Liver (tissue), 9 donors: ENCODE data around the gene EIF4ENIF1. TPM values are rescaled to one million over a fixed set of nuclear protein-coding genes. Genes with fewer than 3 reads are reported as not detected.

ENCODE experiments used
- DNase-seq: peaks from one replicate; pipeline ENCODE4 v3.0.0-alpha.2; 2017; ENCODE audit warnings: low spot score
- H3K27ac ChIP-seq, 2 donors: one replicate each; pipeline ENCODE4 v1.7.0; 2013; ENCODE audit warnings: inconsistent platforms in 2 of 2, low read length in 2 of 2, control low read depth in 1 of 2, low read depth in 1 of 2, mild to moderate bottlenecking in 1 of 2
- H3K27me3 ChIP-seq, 4 donors: one replicate each; pipeline versions ENCODE4 v1.6.1 to v1.7.0; 2013; ENCODE audit warnings: low read length in 3 of 4, inconsistent platforms in 1 of 4, mild to moderate bottlenecking in 1 of 4, moderate library complexity in 1 of 4; ENCODE audit not compliant: control insufficient read depth in 4 of 4, insufficient read depth in 4 of 4
- H3K36me3 ChIP-seq, 4 donors: one replicate each; pipeline versions ENCODE4 v1.6.1 to v1.7.0; 2013; ENCODE audit warnings: low read length in 3 of 4, mild to moderate bottlenecking in 3 of 4, low read depth in 1 of 4, moderate library complexity in 1 of 4; ENCODE audit not compliant: control insufficient read depth in 4 of 4, insufficient read depth in 3 of 4
- H3K4me1 ChIP-seq, 4 donors: one replicate each; pipeline versions ENCODE4 v1.6.1 to v1.7.0; 2013; ENCODE audit warnings: low read length in 3 of 4, mild to moderate bottlenecking in 3 of 4, moderate library complexity in 1 of 4; ENCODE audit not compliant: control insufficient read depth in 4 of 4, insufficient read depth in 4 of 4
- H3K4me3 ChIP-seq, 3 donors: one replicate each; pipeline versions ENCODE4 v1.6.1 to v1.7.0; 2013; ENCODE audit warnings: low read length in 3 of 3, control low read depth in 1 of 3, low read depth in 1 of 3, mild to moderate bottlenecking in 1 of 3
- H3K9ac ChIP-seq, 2 donors: one replicate each; pipeline ENCODE4 v1.7.0; 2013; ENCODE audit warnings: low read length in 2 of 2, mild to moderate bottlenecking in 2 of 2, moderate library complexity in 2 of 2, control low read depth in 1 of 2, low read depth in 1 of 2
- H3K9me3 ChIP-seq, 4 donors: one replicate each; pipeline versions ENCODE4 v1.6.1 to v1.7.0; 2013; ENCODE audit warnings: low read length in 3 of 4; ENCODE audit not compliant: control insufficient read depth in 4 of 4
- ATF3 ChIP-seq: IDR thresholded peaks from 2 replicates; pipeline ENCODE4 v1.6.1; 2016; ENCODE audit warnings: antibody characterized with exemption
- EGR1 ChIP-seq, 2 donors: IDR thresholded peaks; 2 replicates each; pipeline ENCODE4 v1.6.1; 2016 to 2018; ENCODE audit warnings: antibody characterized with exemption in 2 of 2, low read depth in 2 of 2
- FOXA1 ChIP-seq: IDR thresholded peaks from 2 replicates; pipeline ENCODE4 v1.6.1; 2016; ENCODE audit warnings: antibody characterized with exemption
- FOXA2 ChIP-seq: IDR thresholded peaks from 2 replicates; pipeline ENCODE4 v1.6.1; 2016; ENCODE audit warnings: antibody characterized with exemption
- GABPA ChIP-seq, 2 donors: IDR thresholded peaks in 1 of 2; conservative IDR thresholded peaks in 1 of 2; 2 replicates each; pipeline ENCODE4 v1.6.1; 2016; ENCODE audit warnings: antibody characterized with exemption in 2 of 2, mild to moderate bottlenecking in 1 of 2, moderate library complexity in 1 of 2
- HNF4A ChIP-seq, 2 donors: conservative IDR thresholded peaks; 2 replicates each; pipeline ENCODE4 v1.6.1; 2016; ENCODE audit warnings: antibody characterized with exemption in 2 of 2, mild to moderate bottlenecking in 2 of 2
- HNF4G ChIP-seq: IDR thresholded peaks from 2 replicates; pipeline ENCODE4 v1.6.1; 2016; ENCODE audit warnings: antibody characterized with exemption
- JUND ChIP-seq, 2 donors: IDR thresholded peaks; 2 replicates each; pipeline ENCODE4 v1.6.1; 2016; ENCODE audit warnings: antibody characterized with exemption in 2 of 2
- NR2F2 ChIP-seq: IDR thresholded peaks from 2 replicates; pipeline ENCODE4 v1.6.1; 2016; ENCODE audit warnings: antibody characterized with exemption
- RAD21 ChIP-seq, 2 donors: IDR thresholded peaks; 2 replicates each; pipeline ENCODE4 v1.6.1; 2016; ENCODE audit warnings: antibody characterized with exemption in 2 of 2, mild to moderate bottlenecking in 2 of 2
- REST ChIP-seq: IDR thresholded peaks from 2 replicates; pipeline ENCODE4 v1.6.1; 2016; ENCODE audit warnings: antibody characterized with exemption, mild to moderate bottlenecking
- RXRA ChIP-seq, 2 donors: IDR thresholded peaks; 2 replicates each; pipeline ENCODE4 v1.6.1; 2017 to 2018; ENCODE audit warnings: antibody characterized with exemption in 2 of 2, mild to moderate bottlenecking in 1 of 2
- SP1 ChIP-seq: IDR thresholded peaks from 2 replicates; pipeline ENCODE4 v1.6.1; 2018; ENCODE audit warnings: antibody characterized with exemption, mild to moderate bottlenecking
- TAF1 ChIP-seq: conservative IDR thresholded peaks from 2 replicates; pipeline ENCODE4 v1.6.1; 2016; ENCODE audit warnings: antibody characterized with exemption, mild to moderate bottlenecking
- YY1 ChIP-seq: IDR thresholded peaks from 2 replicates; pipeline ENCODE4 v1.6.1; 2016; ENCODE audit warnings: antibody characterized with exemption, mild to moderate bottlenecking
- WGBS: extraction: QIAGEN DNeasy Blood & Tissue Kit; methylation state at CpG from one replicate; pipeline ENCODE4 v1.1.7; 2013; 5-methylcytosine and 5-hydroxymethylcytosine counted together
- polyA plus RNA-seq, 2 donors: library from polyadenylated mRNA; stranded (reverse) in 1 of 2; unstranded in 1 of 2; fragments of 200-250 nt in 1 of 2; fragments of >200 nt in 1 of 2; fragmentation: Nextera tagmentation in 1 of 2; extraction: Ambion mirVana in 1 of 2; gene quantifications; one replicate each; pipeline versions ENCODE4 v1.2.1 to v1.2.3, GENCODE V29; 2013 to 2015
- total RNA-seq, 2 donors: library from RNA; depleted of rRNA; stranded (reverse); fragments of >200 nt; gene quantifications; one replicate each; pipeline ENCODE4 v1.2.3, GENCODE V29; 2014
- TF ChIP-seq, protein P1 (sequence below): fragments of 150-350 bp; IDR thresholded peaks from 2 replicates; pipeline ENCODE4 v1.5.1; 2017; ENCODE audit warnings: improper control_type of control experiment, low read depth, low read length; ENCODE audit not compliant: missing input control
- TF ChIP-seq, protein P2 (sequence below): IDR thresholded peaks from 2 replicates; pipeline ENCODE4 v1.6.1; 2016; ENCODE audit warnings: antibody characterized with exemption
- TF ChIP-seq, protein P3 (sequence below): IDR thresholded peaks from 2 replicates; pipeline ENCODE4 v1.6.1; 2016; ENCODE audit warnings: antibody characterized with exemption
- donor health status: healthy.
- donor health status: healthy.
- donor health status: healthy.
- donor health status: healthy.
- donor health status: healthy.

EIF4ENIF1 gene
- total and polyA plus RNA-seq, 4 donors = 4.6 to 7.1 (median 6.0) TPM

DNA sequence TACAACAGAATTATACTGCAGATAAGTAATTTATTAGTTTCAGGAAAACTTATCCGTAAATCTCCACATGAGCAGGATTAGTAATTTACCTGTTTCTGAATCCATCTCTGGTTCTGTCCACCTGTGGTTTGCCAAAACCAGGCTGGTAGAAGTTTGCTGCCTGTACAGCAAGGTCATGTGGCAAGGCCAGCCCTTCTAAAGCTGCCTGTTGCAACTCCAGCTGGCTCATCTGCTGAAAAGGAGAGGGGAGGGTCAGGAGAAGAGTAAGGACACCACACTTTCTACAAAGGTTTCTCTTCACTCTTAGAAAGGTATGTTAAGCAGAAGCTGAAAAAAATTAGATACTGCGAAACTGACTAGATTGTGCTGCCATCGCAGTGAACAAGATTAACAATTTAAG, 42.3 kb downstream of the EIF4ENIF1 start:
- Histone ChIP-seq H3K4me3 (no peak overlapping the region), H3K9ac (no peak overlapping the region), H3K27me3 (no peaks in the 10 kb centered on the region), H3K27ac (no peak overlapping the region), H3K4me1 (peaks cover 0 to 7% (median 5%) of the 10 kb centered on the region in 4 donors), H3K36me3 (peaks cover 3 to 27% (median 14%) of the 10 kb centered on the region in 4 donors), H3K9me3 (no peaks in the 10 kb centered on the region)
- whole genome bisulfite sequencing = 96% methylated on average over 3 of the region's 3 CpGs
- no peak for DNase-seq
- TF ChIP-seq FOXA1 (no peak), NR2F2 (no peak), GABPA (IDR thresholded peaks at IDR 0.05 in 1 of 2, conservative IDR thresholded peaks at IDR 0.05 in 1 of 2) (no peak), RXRA (IDR thresholded peaks at IDR 0.05) (no peak), JUND (IDR thresholded peaks at IDR 0.05) (no peak), ATF3 (no peak), TAF1 (no peak), RAD21 (IDR thresholded peaks at IDR 0.05) (no peak), EGR1 (IDR thresholded peaks at IDR 0.05; ENCODE audit: low read depth in 2 of 2) (no peak), HNF4G (no peak), SP1 (no peak), FOXA2 (no peak), HNF4A (conservative IDR thresholded peaks at IDR 0.05) (no peak)
- TF ChIP-seq, protein P1, sequence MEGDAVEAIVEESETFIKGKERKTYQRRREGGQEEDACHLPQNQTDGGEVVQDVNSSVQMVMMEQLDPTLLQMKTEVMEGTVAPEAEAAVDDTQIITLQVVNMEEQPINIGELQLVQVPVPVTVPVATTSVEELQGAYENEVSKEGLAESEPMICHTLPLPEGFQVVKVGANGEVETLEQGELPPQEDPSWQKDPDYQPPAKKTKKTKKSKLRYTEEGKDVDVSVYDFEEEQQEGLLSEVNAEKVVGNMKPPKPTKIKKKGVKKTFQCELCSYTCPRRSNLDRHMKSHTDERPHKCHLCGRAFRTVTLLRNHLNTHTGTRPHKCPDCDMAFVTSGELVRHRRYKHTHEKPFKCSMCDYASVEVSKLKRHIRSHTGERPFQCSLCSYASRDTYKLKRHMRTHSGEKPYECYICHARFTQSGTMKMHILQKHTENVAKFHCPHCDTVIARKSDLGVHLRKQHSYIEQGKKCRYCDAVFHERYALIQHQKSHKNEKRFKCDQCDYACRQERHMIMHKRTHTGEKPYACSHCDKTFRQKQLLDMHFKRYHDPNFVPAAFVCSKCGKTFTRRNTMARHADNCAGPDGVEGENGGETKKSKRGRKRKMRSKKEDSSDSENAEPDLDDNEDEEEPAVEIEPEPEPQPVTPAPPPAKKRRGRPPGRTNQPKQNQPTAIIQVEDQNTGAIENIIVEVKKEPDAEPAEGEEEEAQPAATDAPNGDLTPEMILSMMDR = no peak
- TF ChIP-seq, protein P2, sequence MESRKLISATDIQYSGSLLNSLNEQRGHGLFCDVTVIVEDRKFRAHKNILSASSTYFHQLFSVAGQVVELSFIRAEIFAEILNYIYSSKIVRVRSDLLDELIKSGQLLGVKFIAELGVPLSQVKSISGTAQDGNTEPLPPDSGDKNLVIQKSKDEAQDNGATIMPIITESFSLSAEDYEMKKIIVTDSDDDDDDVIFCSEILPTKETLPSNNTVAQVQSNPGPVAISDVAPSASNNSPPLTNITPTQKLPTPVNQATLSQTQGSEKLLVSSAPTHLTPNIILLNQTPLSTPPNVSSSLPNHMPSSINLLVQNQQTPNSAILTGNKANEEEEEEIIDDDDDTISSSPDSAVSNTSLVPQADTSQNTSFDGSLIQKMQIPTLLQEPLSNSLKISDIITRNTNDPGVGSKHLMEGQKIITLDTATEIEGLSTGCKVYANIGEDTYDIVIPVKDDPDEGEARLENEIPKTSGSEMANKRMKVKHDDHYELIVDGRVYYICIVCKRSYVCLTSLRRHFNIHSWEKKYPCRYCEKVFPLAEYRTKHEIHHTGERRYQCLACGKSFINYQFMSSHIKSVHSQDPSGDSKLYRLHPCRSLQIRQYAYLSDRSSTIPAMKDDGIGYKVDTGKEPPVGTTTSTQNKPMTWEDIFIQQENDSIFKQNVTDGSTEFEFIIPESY = no peak

GRCh38 chr22:31446767-31447166, 42.9 kb downstream of the EIF4ENIF1 start:
- no peak for DNase-seq
- H3K9me3 ChIP-seq = no peaks in the 10 kb centered on the region
- peaks cover 3 to 33% (median 20%) of the 10 kb centered on the region in 4 donors for H3K36me3 ChIP-seq
- H3K4me3 ChIP-seq = no peak overlapping the region
- no peak overlapping the region for H3K27ac ChIP-seq
- no peak for TF ChIP-seq GABPA (IDR thresholded peaks at IDR 0.05 in 1 of 2, conservative IDR thresholded peaks at IDR 0.05 in 1 of 2)
- no peak for TF ChIP-seq SP1
- no peak for TF ChIP-seq TAF1
- no peak for TF ChIP-seq EGR1 (IDR thresholded peaks at IDR 0.05; ENCODE audit: low read depth in 2 of 2)
- TF ChIP-seq, protein P3, sequence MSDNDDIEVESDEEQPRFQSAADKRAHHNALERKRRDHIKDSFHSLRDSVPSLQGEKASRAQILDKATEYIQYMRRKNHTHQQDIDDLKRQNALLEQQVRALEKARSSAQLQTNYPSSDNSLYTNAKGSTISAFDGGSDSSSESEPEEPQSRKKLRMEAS = no peak
- TF ChIP-seq, protein P2 = no peak
- TF ChIP-seq NR2F2 = no peak
- TF ChIP-seq, protein P1 = no peak
- TF ChIP-seq FOXA1 = no peak
- TF ChIP-seq JUND (IDR thresholded peaks at IDR 0.05) = no peak
- TF ChIP-seq HNF4G = no peak
- no peak for TF ChIP-seq RXRA (IDR thresholded peaks at IDR 0.05)
- TF ChIP-seq REST = no peak
- TF ChIP-seq YY1 = no peak
- TF ChIP-seq FOXA2 = no peak
- no peak for TF ChIP-seq ATF3
- TF ChIP-seq HNF4A (conservative IDR thresholded peaks at IDR 0.05) = no peak
- TF ChIP-seq RAD21 (IDR thresholded peaks at IDR 0.05) = no peak
- H3K27me3 ChIP-seq = no peaks in the 10 kb centered on the region
- 72% methylated on average over 2 of the region's 2 CpGs for WGBS
- H3K4me1 ChIP-seq = peaks cover 0 to 7% (median 5%) of the 10 kb centered on the region in 4 donors
- no peak overlapping the region for H3K9ac ChIP-seq
